ENCODE results near the gene TTC38.

TTC38 gene

DNA sequence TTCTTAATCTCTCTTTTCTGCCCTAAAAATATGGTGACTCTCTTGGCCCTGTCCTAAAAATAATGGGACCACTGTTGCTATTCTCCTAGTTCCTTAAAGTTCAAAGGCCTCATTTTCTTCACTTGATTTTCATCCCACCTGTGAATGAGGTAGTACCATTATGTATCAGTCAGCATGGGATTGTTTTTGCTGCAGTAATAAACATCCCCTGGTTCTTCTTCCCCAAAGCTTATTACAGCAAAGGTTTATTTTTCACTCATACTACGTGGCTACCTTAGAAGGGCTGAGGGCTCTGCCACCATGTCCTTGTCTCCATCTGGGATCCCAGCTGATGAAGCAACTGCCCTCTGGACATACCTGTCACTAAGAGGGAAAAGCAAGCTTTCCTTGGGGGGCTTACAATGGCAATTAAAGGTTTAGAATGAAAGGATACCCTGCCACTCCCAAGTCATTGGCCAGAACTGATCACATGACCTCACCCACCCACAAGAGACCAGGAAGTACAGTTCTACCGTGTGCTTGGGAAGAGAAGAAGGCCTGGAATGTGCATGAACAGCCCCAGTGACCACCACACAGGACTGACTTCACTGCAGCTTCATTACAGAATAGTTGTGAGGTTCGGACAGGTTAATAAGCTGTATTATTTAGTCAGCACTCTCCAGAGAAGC lies 7.8 kb downstream of the TTC38 start:
- Histone ChIP-seq H3K4me1 (ENCODE audit: control insufficient read depth, insufficient read depth, low read length, poor library complexity, severe bottlenecking) (no peaks in the 10 kb centered on the region), H3K4me3 (ENCODE audit: insufficient read depth, low read depth, low read length, poor library complexity, severe bottlenecking) (no peak overlapping the region), H3K9me3 (ENCODE audit: control insufficient read depth, low read length) (no peaks in the 10 kb centered on the region), H3K27ac (ENCODE audit: insufficient read depth, low read length, poor library complexity, severe bottlenecking) (no peak overlapping the region), H3K27me3 (replicated peaks; ENCODE audit: control insufficient read depth, insufficient read depth, low read length, poor library complexity, severe bottlenecking) (no peaks in the 10 kb centered on the region), H3K36me3 (ENCODE audit: control insufficient read depth, insufficient read depth, low read length) (peaks cover 12% of the 10 kb centered on the region)
- DNase-seq = no peak

DNA sequence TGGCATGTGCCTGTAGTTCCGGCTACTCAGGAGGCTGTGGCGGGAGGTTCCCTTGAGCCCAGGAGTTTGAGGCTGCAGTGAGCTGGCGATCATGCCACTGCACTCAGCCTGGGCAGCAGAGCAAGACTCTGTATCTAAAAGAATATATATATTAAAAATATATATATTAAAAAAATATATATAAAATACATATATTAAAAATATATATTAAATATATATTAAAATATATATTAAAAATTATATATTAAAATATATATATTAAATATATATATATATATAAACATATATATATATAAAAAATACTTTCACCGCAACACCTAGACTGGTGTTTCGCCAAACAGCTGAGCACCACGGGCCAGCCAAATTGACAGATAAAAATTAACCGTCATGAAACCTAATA lies 8.8 kb downstream of the TTC38 start:
- Histone ChIP-seq H3K9me3 (ENCODE audit: control insufficient read depth, low read length) (no peaks in the 10 kb centered on the region), H3K36me3 (ENCODE audit: control insufficient read depth, insufficient read depth, low read length) (peaks cover 12% of the 10 kb centered on the region), H3K27ac (ENCODE audit: insufficient read depth, low read length, poor library complexity, severe bottlenecking) (no peak overlapping the region), H3K4me1 (ENCODE audit: control insufficient read depth, insufficient read depth, low read length, poor library complexity, severe bottlenecking) (no peaks in the 10 kb centered on the region), H3K4me3 (ENCODE audit: insufficient read depth, low read depth, low read length, poor library complexity, severe bottlenecking) (no peak overlapping the region), H3K27me3 (replicated peaks; ENCODE audit: control insufficient read depth, insufficient read depth, low read length, poor library complexity, severe bottlenecking) (no peaks in the 10 kb centered on the region)
- no peak for DNase-seq

GRCh38 chr22:46278656-46279645 lies 11.1 kb downstream of the TTC38 start:
- Histone ChIP-seq H3K4me1 (ENCODE audit: control insufficient read depth, insufficient read depth, low read length, poor library complexity, severe bottlenecking) (no peaks in the 10 kb centered on the region), H3K27ac (ENCODE audit: insufficient read depth, low read length, poor library complexity, severe bottlenecking) (no peak overlapping the region), H3K27me3 (replicated peaks; ENCODE audit: control insufficient read depth, insufficient read depth, low read length, poor library complexity, severe bottlenecking) (no peaks in the 10 kb centered on the region), H3K9me3 (ENCODE audit: control insufficient read depth, low read length) (no peaks in the 10 kb centered on the region), H3K36me3 (ENCODE audit: control insufficient read depth, insufficient read depth, low read length) (peaks cover 15% of the 10 kb centered on the region), H3K4me3 (ENCODE audit: insufficient read depth, low read depth, low read length, poor library complexity, severe bottlenecking) (no peak overlapping the region)
- DNase-seq = no peak

GRCh38 chr22:46280063-46280817 lies 12.4 kb downstream of the TTC38 start:
- Histone ChIP-seq H3K4me3 (ENCODE audit: insufficient read depth, low read depth, low read length, poor library complexity, severe bottlenecking) (no peak overlapping the region), H3K27me3 (replicated peaks; ENCODE audit: control insufficient read depth, insufficient read depth, low read length, poor library complexity, severe bottlenecking) (no peaks in the 10 kb centered on the region), H3K36me3 (ENCODE audit: control insufficient read depth, insufficient read depth, low read length) (peaks cover 19% of the 10 kb centered on the region), H3K4me1 (ENCODE audit: control insufficient read depth, insufficient read depth, low read length, poor library complexity, severe bottlenecking) (no peaks in the 10 kb centered on the region), H3K9me3 (ENCODE audit: control insufficient read depth, low read length) (no peaks in the 10 kb centered on the region), H3K27ac (ENCODE audit: insufficient read depth, low read length, poor library complexity, severe bottlenecking) (no peak overlapping the region)
- DNase-seq = no peak

GRCh38 chr22:46280999-46281623 lies 13.3 kb downstream of the TTC38 start:
- H3K27me3 ChIP-seq (replicated peaks; ENCODE audit: control insufficient read depth, insufficient read depth, low read length, poor library complexity, severe bottlenecking) = no peaks in the 10 kb centered on the region
- no peak overlapping the region for H3K27ac ChIP-seq (ENCODE audit: insufficient read depth, low read length, poor library complexity, severe bottlenecking)
- H3K4me1 ChIP-seq (ENCODE audit: control insufficient read depth, insufficient read depth, low read length, poor library complexity, severe bottlenecking) = no peaks in the 10 kb centered on the region

GRCh38 chr22:46281866-46282678 lies 14.3 kb downstream of the TTC38 start:
- no peak overlapping the region for H3K27ac ChIP-seq (ENCODE audit: insufficient read depth, low read length, poor library complexity, severe bottlenecking)
- H3K27me3 ChIP-seq (replicated peaks; ENCODE audit: control insufficient read depth, insufficient read depth, low read length, poor library complexity, severe bottlenecking) = no peaks in the 10 kb centered on the region
- no peaks in the 10 kb centered on the region for H3K9me3 ChIP-seq (ENCODE audit: control insufficient read depth, low read length)
- peaks cover 15% of the 10 kb centered on the region for H3K36me3 ChIP-seq (ENCODE audit: control insufficient read depth, insufficient read depth, low read length)
- H3K4me1 ChIP-seq (ENCODE audit: control insufficient read depth, insufficient read depth, low read length, poor library complexity, severe bottlenecking) = no peaks in the 10 kb centered on the region
- DNase-seq = no peak
- H3K4me3 ChIP-seq (ENCODE audit: insufficient read depth, low read depth, low read length, poor library complexity, severe bottlenecking) = no peak overlapping the region

More at GRCh38 chr22:46280999-46281623, 13.3 kb downstream of the TTC38 start:
- DNase-seq = no peak
- no peaks in the 10 kb centered on the region for H3K9me3 ChIP-seq (ENCODE audit: control insufficient read depth, low read length)
- H3K36me3 ChIP-seq (ENCODE audit: control insufficient read depth, insufficient read depth, low read length) = peaks cover 15% of the 10 kb centered on the region
- no peak overlapping the region for H3K4me3 ChIP-seq (ENCODE audit: insufficient read depth, low read depth, low read length, poor library complexity, severe bottlenecking)

GRCh38 chr22:46286006-46286405 lies 18.2 kb downstream of the TTC38 start:
- H3K4me3 ChIP-seq (ENCODE audit: insufficient read depth, low read depth, low read length, poor library complexity, severe bottlenecking) = no peak overlapping the region
- H3K4me1 ChIP-seq (ENCODE audit: control insufficient read depth, insufficient read depth, low read length, poor library complexity, severe bottlenecking) = peaks cover 12% of the 10 kb centered on the region
- H3K36me3 ChIP-seq (ENCODE audit: control insufficient read depth, insufficient read depth, low read length) = peaks cover 10% of the 10 kb centered on the region
- H3K27me3 ChIP-seq (replicated peaks; ENCODE audit: control insufficient read depth, insufficient read depth, low read length, poor library complexity, severe bottlenecking) = no peaks in the 10 kb centered on the region
- H3K9me3 ChIP-seq (ENCODE audit: control insufficient read depth, low read length) = no peaks in the 10 kb centered on the region
- H3K27ac ChIP-seq (ENCODE audit: insufficient read depth, low read length, poor library complexity, severe bottlenecking) = no peak overlapping the region
- DNase-seq = no peak

DNA sequence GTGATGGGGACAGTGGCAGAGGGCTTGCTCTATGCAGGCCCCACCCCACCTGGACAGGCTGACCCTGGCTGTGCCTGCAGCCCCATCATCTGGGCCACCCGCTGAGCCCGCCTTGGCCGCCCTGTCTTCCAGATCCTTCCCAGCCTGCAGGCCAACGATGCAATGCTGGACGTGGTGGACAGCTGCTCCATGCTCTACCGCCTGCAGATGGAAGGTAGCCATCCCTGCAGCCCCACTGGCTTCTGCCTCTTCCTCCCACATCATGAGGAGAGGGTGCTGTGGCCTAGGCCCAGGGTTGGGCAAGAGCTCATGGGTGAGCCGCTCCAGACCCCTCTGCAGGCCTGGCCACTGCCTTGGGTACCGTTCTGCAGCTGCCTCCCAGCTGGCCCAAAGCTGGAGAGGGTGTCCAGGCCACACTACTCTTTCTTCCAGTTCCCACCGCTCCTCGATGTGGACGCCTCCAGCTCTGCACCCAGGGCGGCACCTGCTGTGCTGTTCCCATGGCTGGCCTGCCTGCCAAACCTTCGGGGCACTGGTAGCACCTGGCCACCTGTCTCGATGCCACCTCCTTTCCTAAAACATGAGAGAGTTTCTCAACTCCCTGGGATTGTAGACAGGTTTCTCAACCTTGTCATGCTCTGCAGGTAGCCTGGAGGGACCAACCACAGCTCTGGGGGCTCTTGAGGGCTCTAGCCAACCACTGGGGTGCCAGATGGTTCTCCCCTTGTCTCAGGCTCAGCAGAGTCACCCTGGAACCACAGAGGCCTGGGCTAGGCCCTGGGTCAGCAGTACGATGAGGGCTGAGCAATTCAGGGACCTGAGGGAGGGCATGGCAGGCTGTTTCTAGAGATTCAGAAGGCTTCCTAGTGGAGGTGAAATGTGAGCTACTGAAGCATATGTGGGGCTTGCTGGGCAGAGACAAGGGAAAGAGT lies 19.4 kb downstream of the TTC38 start:
- no peaks in the 10 kb centered on the region for H3K27me3 ChIP-seq (replicated peaks; ENCODE audit: control insufficient read depth, insufficient read depth, low read length, poor library complexity, severe bottlenecking)
- H3K9me3 ChIP-seq (ENCODE audit: control insufficient read depth, low read length) = no peaks in the 10 kb centered on the region
- H3K27ac ChIP-seq (ENCODE audit: insufficient read depth, low read length, poor library complexity, severe bottlenecking) = no peak overlapping the region
- no peak overlapping the region for H3K4me3 ChIP-seq (ENCODE audit: insufficient read depth, low read depth, low read length, poor library complexity, severe bottlenecking)
- H3K4me1 ChIP-seq (ENCODE audit: control insufficient read depth, insufficient read depth, low read length, poor library complexity, severe bottlenecking) = peaks cover 12% of the 10 kb centered on the region
- H3K36me3 ChIP-seq (ENCODE audit: control insufficient read depth, insufficient read depth, low read length) = peaks cover 10% of the 10 kb centered on the region
- DNase-seq = no peak

All from effector memory CD4-positive, alpha-beta T cell (primary cell).